Epidermal melanocyte (primary cell): ENCODE results near the gene MYO16.

Experiments
- DNase-seq: peaks from one replicate; pipeline ENCODE4 v3.0.0; 2011; ENCODE audit warnings: low spot score; ENCODE audit not compliant: insufficient read length

MYO16 gene

DNA sequence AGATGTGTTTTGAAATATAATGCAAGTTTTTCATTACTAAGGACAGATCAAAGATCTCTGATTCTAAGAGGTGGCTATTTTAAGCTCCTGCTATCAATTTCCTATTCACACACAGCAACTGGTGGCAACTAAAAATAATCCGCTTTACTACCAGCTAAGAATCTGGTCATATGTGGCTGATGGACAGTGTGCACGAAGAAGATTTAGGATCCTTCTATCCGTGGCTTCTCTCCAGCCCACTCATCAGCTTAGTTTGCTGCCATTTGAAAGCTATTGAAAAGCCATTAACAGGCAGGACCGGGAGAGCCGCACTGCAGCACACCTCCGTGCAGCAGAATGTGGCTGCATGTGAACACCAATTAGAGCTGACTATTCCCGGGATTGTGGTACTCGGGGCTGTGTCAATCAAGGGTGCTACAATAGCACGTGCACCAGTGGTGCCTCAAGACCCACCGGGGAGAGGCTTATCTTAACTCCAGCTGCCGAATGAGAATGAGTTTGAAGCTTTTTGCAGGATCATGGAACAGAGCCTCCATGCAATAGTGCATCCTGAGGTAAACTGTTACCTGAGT, at the start of gene MYO16:
TSS of gene MYO16 (plus strand) at position 431 of the 572 bp plus-strand sequence. CDS start 234 bp downstream, outside the sequence.
- DNase-seq = no peak

DNA sequence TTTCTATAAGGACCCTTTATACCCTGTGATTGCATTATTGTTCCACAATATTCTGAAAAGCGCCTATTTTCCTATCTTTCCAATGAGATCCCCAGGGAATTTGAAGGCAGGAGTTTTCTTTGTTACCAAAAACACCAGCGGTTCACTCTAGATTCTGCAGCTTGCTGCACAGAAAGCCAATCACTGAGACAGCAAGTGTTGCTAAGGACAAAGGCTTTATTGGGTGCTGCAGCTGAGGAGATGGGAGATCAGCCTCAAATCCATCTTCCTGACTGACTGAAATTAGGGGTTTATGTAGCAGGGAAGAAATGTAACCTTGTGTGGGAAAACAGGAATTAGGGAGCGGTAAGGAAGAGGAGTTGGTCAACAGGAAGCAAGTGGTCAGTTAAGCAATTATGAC, 42.6 kb upstream of the MYO16 start:
- DNase-seq = no peak

DNA sequence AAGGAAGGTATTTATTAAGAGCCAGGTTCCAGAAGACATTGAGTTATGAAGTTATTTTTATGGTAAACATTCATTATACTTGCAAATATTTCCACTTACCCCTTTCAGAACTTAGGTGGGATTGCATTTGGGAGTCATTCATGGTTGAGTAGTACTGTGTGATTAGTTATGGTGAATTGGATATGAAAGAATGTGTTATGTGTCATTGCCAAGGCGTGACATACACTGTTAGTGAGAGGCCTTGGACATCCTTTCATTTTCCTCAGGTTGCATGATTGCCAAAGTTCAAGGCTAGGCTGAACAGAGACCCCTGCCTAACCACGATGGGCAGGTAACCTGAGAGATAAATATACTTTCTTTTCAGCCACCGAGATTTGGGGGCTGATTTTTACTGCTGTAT, 40.9 kb upstream of the MYO16 start:
- no peak for DNase-seq

GRCh38 chr13:108594153-108594552, 35.3 kb upstream of the MYO16 start:
- DNase-seq = no peak

- no peak for DNase-seq
Measured at GRCh38 chr13:108595436-108596274, 33.8 kb upstream of the MYO16 start.

DNA sequence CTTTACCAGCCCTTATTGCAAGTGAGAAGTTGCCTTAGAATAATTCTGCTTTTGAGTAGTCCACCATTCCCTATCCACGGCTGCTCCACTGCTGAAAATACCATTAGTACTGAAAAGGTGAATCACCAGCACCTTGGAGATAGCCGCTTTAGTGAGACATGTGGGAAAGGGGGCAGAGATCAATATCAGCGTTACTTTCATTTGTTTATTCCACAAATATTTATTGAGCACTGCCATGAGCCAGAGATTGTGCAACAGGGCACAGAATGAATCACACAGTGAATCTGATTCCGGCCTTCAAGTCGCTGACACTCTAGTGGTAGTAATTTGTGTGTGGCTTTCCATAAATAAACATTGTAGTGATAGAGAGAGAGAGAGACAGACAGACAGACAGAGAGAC, 31.5 kb upstream of the MYO16 start:
- no peak for DNase-seq

- DNase-seq = no peak
Measured at GRCh38 chr13:108606424-108606823, 23.0 kb upstream of the MYO16 start.

GRCh38 chr13:108609353-108609752, 20.1 kb upstream of the MYO16 start:
- peak; percentile 40 for DNase-seq

DNA sequence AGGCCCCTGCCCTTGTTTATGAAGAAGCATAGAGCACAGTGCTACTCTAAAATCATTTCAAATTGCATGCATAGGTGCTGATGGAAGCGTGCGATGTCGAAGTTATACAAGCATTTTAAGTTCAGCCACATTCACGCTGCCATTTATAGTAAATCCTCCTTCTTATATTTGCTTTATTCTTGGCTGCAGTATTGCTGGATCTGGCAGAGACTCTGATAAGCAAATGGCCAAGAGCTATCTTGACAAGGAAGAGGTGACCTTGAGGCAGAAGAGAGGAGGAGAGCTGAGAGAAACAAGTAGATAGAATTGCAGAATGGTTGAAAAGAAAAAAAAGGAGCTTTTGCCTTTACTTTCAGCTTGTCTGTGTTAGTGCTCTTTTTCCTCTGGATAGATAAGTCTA, 18.9 kb upstream of the MYO16 start:
- DNase-seq = no peak

- DNase-seq = no peak
Measured at GRCh38 chr13:108615241-108615640, 14.2 kb upstream of the MYO16 start.

DNA sequence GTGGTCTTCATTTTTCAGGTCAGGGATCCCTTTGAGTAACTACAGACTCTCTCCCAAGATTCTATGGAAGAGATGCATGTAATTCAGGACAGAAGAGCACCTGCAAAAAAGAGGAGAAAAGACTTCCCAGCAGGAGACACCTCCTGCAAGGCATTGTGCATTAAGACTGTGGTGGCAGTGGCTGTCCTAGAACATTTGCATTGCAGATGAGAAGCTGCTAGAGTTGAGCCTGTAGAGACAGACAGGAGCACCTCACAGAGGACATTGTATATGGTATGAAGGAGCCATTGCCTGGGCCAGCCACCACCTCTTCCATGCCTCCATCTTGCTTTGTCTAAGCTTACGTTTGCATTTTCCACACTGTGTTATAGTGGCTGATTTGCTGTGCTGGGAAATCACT, 11.2 kb upstream of the MYO16 start:
- DNase-seq = no peak

- DNase-seq = no peak
Measured at GRCh38 chr13:108621462-108621861, 7.9 kb upstream of the MYO16 start.

GRCh38 chr13:108624108-108624507, 5.3 kb upstream of the MYO16 start:
- no peak for DNase-seq

- DNase-seq = no peak
Measured at GRCh38 chr13:108624979-108625378, 4.4 kb upstream of the MYO16 start.

- DNase-seq = no peak
Measured at GRCh38 chr13:108629988-108630387, 577 bp downstream of the MYO16 start.

GRCh38 chr13:108632649-108633167, 3.3 kb downstream of the MYO16 start:
- no peak for DNase-seq

GRCh38 chr13:108638901-108639300, 9.5 kb downstream of the MYO16 start:
- DNase-seq = no peak

- no peak for DNase-seq
Measured at GRCh38 chr13:108643646-108644353, 14.4 kb downstream of the MYO16 start.

- DNase-seq = no peak
Measured at GRCh38 chr13:108645376-108645775, 16.0 kb downstream of the MYO16 start.

DNA sequence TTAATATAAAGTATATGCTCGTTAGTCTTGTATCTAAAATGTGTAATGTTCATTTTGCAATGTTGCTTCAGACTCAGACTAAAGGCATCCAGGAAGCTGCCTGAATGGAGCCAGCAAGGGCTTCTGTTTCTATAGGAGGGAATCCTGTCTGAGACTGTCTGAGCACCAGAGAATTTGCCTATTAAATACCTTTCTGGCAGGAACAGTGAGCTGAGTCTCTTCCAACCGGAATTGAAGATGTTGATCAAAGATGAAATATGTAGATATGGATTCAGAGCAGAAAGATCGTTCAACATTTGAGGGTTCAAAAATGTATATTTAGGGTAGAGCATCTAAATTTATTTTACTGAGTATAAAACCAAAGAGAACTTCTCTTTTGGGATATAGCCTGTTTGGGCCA, 20.9 kb downstream of the MYO16 start:
- DNase-seq = no peak

DNA sequence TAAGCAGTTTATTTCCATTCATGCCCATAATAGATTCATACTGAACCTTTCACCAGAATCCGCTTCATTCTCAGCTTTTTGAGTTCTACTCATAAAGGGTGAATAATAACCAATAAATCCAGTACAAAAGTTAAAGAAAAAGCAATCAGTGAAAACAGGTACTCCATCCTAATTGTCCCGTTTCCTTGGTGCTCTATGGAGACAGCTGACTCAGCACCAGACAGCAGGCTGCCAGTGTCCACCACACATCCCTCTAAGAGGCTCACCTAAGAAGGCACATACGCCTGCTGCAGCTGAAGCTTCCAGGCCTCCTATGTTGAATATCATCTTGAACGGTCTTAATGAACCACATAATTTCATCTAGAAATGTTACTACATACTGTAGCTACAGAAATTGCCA, 27.3 kb downstream of the MYO16 start:
- DNase-seq = no peak

GRCh38 chr13:108657519-108657918, 28.1 kb downstream of the MYO16 start:
- no peak for DNase-seq
